GM13976 (cell line): ENCODE results near the gene ERMP1.
"Not testable (repeated sequence)": the region's sequence is repeated elsewhere in the genome, so short reads cannot be mapped to it uniquely, and the experiment has no call there.

Experiments used
- DNase-seq: peaks from one replicate; pipeline ENCODE4 v3.0.0; 2012; ENCODE audit warnings: low spot score
- in situ Hi-C: fragments of 300-500 bp; cut with MboI; formaldehyde crosslinking; loops from one replicate; pipeline ENCODE4 v1.12.0; 2022; ENCODE audit warnings: low sequenced_read_pairs, mixed read lengths, inconsistent platforms; ENCODE audit not compliant: unreplicated experiment
- TF ChIP-seq, protein P1 (sequence below): IDR thresholded peaks from 2 replicates; pipeline ENCODE4 v1.5.1; 2012; ENCODE audit warnings: borderline replicate concordance, mild to moderate bottlenecking; ENCODE audit not compliant: insufficient read depth; ENCODE audit errors: extremely low read depth, missing control alignments, control extremely low read depth

Gene ERMP1

DNA sequence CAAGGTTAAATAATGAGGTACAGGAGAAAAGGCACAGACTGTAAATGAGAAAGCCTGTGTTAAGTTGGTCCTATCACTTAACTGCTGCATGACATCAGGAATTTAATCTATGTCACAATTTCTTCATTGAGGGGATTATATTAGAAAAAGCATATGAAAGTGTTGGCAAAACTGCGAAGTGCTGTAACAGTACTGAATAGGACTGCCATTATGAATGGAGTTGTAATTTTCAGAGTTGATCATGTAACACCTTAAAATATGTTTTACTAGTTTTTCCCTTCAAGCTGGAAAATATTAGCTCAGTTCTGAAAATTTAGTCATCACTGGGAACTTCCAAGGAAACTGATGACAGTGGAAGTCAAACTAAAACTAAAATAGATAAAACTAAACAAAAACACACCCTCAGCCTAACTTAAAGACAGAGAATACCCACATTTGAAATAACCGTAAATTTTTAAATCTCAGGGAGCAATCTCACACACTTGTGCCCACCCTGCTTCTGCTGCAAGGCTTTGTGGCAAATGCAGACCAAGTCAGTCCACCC is 45.1 kb downstream of the ERMP1 start:
- in situ Hi-C loops, result no loop called here
- TF ChIP-seq, protein P1, sequence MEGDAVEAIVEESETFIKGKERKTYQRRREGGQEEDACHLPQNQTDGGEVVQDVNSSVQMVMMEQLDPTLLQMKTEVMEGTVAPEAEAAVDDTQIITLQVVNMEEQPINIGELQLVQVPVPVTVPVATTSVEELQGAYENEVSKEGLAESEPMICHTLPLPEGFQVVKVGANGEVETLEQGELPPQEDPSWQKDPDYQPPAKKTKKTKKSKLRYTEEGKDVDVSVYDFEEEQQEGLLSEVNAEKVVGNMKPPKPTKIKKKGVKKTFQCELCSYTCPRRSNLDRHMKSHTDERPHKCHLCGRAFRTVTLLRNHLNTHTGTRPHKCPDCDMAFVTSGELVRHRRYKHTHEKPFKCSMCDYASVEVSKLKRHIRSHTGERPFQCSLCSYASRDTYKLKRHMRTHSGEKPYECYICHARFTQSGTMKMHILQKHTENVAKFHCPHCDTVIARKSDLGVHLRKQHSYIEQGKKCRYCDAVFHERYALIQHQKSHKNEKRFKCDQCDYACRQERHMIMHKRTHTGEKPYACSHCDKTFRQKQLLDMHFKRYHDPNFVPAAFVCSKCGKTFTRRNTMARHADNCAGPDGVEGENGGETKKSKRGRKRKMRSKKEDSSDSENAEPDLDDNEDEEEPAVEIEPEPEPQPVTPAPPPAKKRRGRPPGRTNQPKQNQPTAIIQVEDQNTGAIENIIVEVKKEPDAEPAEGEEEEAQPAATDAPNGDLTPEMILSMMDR, result no peak
- no peak for DNase-seq

DNA sequence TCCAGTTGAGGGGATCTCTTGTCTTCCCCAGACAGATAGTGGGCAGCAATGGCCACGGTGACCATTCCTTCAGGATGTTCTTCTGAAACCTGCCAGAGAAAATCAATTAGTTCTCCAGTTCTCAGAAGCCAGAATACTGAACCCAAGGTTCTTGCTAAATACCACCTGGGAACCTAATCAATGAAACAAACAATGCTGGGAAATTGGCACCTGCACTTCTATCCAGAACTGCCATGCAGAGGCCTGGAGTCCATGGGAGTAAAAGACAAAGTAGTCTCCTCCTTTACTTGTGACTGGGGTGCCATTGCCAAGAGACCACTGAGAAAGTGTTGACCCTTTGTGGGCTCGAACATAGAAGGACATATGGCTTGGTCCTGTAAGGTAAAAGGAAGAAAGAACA is 45.7 kb downstream of the ERMP1 start:
- no peak for DNase-seq
- TF ChIP-seq, protein P1, result no peak
- in situ Hi-C loops, result no loop called here

GRCh38 chr9:5786370-5787127 is 46.4 kb downstream of the ERMP1 start:
- in situ Hi-C loops, result no loop called here
- DNase-seq, result no peak
- TF ChIP-seq, protein P1, result no peak

- TF ChIP-seq, protein P1, result no peak
- in situ Hi-C loops, result no loop called here
- DNase-seq, result no peak
These were observed 48.2 kb downstream of the ERMP1 start for GRCh38 chr9:5784526-5785315.

DNA sequence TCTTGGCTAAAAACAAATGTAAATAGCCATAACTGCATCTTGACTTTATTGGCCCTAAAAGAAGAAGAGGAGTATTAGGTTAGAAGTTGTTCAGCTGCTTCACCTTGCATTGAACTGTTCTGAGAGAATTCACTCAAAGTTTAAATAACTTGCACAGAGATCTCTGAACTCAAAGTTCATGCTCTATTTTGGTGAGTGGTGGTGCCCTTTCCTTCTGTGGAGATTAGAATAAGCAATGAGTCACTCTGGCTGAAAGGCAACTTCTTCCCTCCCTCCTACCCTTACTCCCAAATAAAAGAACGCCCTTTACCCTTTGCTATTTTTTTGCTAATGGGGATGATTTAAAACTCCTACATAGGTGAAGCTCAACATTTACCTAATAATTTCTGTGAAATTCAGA is 48.9 kb downstream of the ERMP1 start:
- in situ Hi-C loops, result no loop called here
- DNase-seq, result no peak
- TF ChIP-seq, protein P1, result no peak

GRCh38 chr9:5783420-5783819 is 49.5 kb downstream of the ERMP1 start:
- DNase-seq, in situ Hi-C loops: not testable (repeated sequence)

DNA sequence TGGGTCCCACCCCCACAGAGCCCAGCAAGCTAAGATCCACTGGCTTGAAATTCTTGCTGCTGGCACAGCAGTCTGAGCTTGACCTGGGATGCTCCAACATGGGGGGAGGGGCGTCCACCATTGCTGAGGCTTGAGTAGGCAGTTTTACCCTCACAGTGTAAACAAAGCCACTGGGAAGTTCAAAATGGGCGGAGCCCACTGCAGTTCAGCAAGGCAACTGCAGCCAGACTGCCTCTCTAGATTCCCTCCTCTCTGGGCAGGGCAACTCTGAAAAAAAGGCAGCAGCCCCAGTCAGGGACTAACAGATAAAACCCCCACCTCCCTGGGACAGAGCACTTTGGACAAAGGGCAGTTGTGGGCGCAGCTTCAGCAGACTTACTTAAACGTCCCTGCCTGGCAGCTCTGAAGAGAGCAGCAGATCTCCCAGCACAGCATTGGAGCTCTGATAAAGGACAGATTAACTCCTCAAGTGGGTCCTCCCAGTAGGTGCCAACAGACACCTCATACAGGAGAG is 53.2 kb downstream of the ERMP1 start:
- in situ Hi-C loops, DNase-seq: not testable (repeated sequence)
